ENCODE results near the gene SLC7A1. TPM values are rescaled to one million over a fixed set of nuclear protein-coding genes. Genes with fewer than 3 reads are reported as not detected.
A peak's percentile ranks its signal among the peaks of the same experiment; 100 is the strongest.

SLC7A1 gene
- polyA plus RNA-seq, 3 donors, result 0.89 to 2.2 (median 0.92) TPM

- peaks cover 5 to 14% of the 10 kb centered on the region in 2 donors for H3K36me3 Mint-ChIP-seq
- DNase-seq, result no peak
- no peak overlapping the region for H3K9ac ChIP-seq (ENCODE audit: insufficient read depth, low read length, poor library complexity, severe bottlenecking)
- H3K4me3 Mint-ChIP-seq, result no peak overlapping the region
- TF ChIP-seq CTCF (IDR thresholded peaks at IDR 0.05), result no peak
- peaks cover 4% of the 10 kb centered on the region for H3K4me1 Mint-ChIP-seq
- H3K36me3 ChIP-seq (replicated peaks in 1 of 2; ENCODE audit: control insufficient read depth in 1 of 2, insufficient read depth in 2 of 2, low read length in 2 of 2), result no peaks in the 10 kb centered on the region
- H3K4me2 ChIP-seq (replicated peaks; ENCODE audit: extremely low read depth, low read length, poor library complexity, severe bottlenecking), result no peak overlapping the region
- no peaks in the 10 kb centered on the region for H3K27me3 Mint-ChIP-seq (ENCODE audit: low read depth in 3 of 3)
- H3K27me3 ChIP-seq (ENCODE audit: control insufficient read depth in 2 of 2, insufficient read depth in 2 of 2, low read length in 2 of 2), result no peaks in the 10 kb centered on the region
- H3K4me3 ChIP-seq (replicated peaks in 1 of 3; ENCODE audit: low read depth in 2 of 3, low read length in 3 of 3), result no peak overlapping the region
- no peaks in the 10 kb centered on the region for H3K4me1 ChIP-seq (ENCODE audit: control insufficient read depth in 1 of 2, insufficient read depth in 2 of 2, low read length in 2 of 2)
- 94% methylated on average over 5 of the region's 7 CpGs for WGBS (ENCODE audit: insufficient coverage)
- no peak overlapping the region for H3K27ac Mint-ChIP-seq
- no peak overlapping the region for H2AFZ ChIP-seq (ENCODE audit: insufficient read depth, low read depth, low read length, poor library complexity, severe bottlenecking)
- no peaks in the 10 kb centered on the region for H4K20me1 ChIP-seq (ENCODE audit: insufficient read depth, low read length)
- no peaks in the 10 kb centered on the region for H3K9me3 Mint-ChIP-seq
- H3K9me3 ChIP-seq (replicated peaks in 1 of 2; ENCODE audit: control insufficient read depth in 1 of 2, insufficient read depth in 1 of 2, low read length in 2 of 2), result no peaks in the 10 kb centered on the region
- peaks cover 99% of the 10 kb centered on the region for H3K79me2 ChIP-seq (ENCODE audit: insufficient read depth, low read length)
- intact Hi-C loops (cut with micrococcal nuclease), result no loop called here
- no peak overlapping the region for H3K27ac ChIP-seq (ENCODE audit: low read depth in 1 of 2, low read length in 2 of 2)
These were observed 13.8 kb downstream of the SLC7A1 start for GRCh38 chr13:29581666-29582065.

- DNase-seq, result no peak
- Histone ChIP-seq H3K79me2 (ENCODE audit: insufficient read depth, low read length) (peaks cover 97% of the 10 kb centered on the region), H4K20me1 (ENCODE audit: insufficient read depth, low read length) (no peaks in the 10 kb centered on the region), H3K9me3 (replicated peaks in 1 of 2; ENCODE audit: control insufficient read depth in 1 of 2, insufficient read depth in 1 of 2, low read length in 2 of 2) (no peaks in the 10 kb centered on the region), H3K27me3 (ENCODE audit: control insufficient read depth in 2 of 2, insufficient read depth in 2 of 2, low read length in 2 of 2) (no peaks in the 10 kb centered on the region), H3K4me2 (replicated peaks; ENCODE audit: extremely low read depth, low read length, poor library complexity, severe bottlenecking) (no peak overlapping the region), H3K9ac (ENCODE audit: insufficient read depth, low read length, poor library complexity, severe bottlenecking) (no peak overlapping the region), H2AFZ (ENCODE audit: insufficient read depth, low read depth, low read length, poor library complexity, severe bottlenecking) (no peak overlapping the region), H3K4me1 (ENCODE audit: control insufficient read depth in 1 of 2, insufficient read depth in 2 of 2, low read length in 2 of 2) (no peaks in the 10 kb centered on the region), H3K36me3 (replicated peaks in 1 of 2; ENCODE audit: control insufficient read depth in 1 of 2, insufficient read depth in 2 of 2, low read length in 2 of 2) (no peaks in the 10 kb centered on the region), H3K4me3 (replicated peaks in 1 of 3; ENCODE audit: low read depth in 2 of 3, low read length in 3 of 3) (no peak overlapping the region), H3K27ac (ENCODE audit: low read depth in 1 of 2, low read length in 2 of 2) (no peak overlapping the region)
- no peaks in the 10 kb centered on the region for H3K9me3 Mint-ChIP-seq
- peaks cover 2 to 15% of the 10 kb centered on the region in 2 donors for H3K36me3 Mint-ChIP-seq
- WGBS (ENCODE audit: insufficient coverage), result 97% methylated on average over 4 of the region's 8 CpGs
- no peak for TF ChIP-seq CTCF (IDR thresholded peaks at IDR 0.05)
- no peaks in the 10 kb centered on the region for H3K27me3 Mint-ChIP-seq (ENCODE audit: low read depth in 3 of 3)
- peaks cover 9% of the 10 kb centered on the region for H3K4me1 Mint-ChIP-seq
- peak overlapping the region in 1 of 7 donors; percentile 7 for H3K27ac Mint-ChIP-seq
- H3K4me3 Mint-ChIP-seq, result no peak overlapping the region
- intact Hi-C loops (cut with micrococcal nuclease), result no loop called here
These were observed 16.4 kb downstream of the SLC7A1 start for GRCh38 chr13:29579094-29579493.

Data from CD14-positive monocyte (primary cell).